OCI-LY7 (cell line): Measurements from ENCODE around the gene EYS. TPM values are rescaled to one million over a fixed set of nuclear protein-coding genes. Genes with fewer than 3 reads are reported as not detected.

Source experiments
- BruUV-seq: library from RNA; stranded (reverse); fragments of 400-500 nt; replicated peaks from 2 replicates; lab custom pipeline; 2021; lab: Mats Ljungman, UMichigan
- CTCF ChIA-PET: fragments of 300-600 bp; sonication (Branson Sonifier 250); formaldehyde crosslinking; loops from one replicate; lab custom pipeline; 2022; ENCODE audit warnings: antibody characterized with exemption; ENCODE audit not compliant: unreplicated experiment; lab: Charles Lee
- POLR2A ChIA-PET: fragments of 300-600 bp; sonication (Branson Sonifier 250); formaldehyde crosslinking; loops from one replicate; lab custom pipeline; 2022; ENCODE audit warnings: antibody characterized with exemption; lab: Charles Lee
- DNase-seq: peaks from one replicate; pipeline ENCODE4 v3.0.0-alpha.2; 2015; ENCODE audit warnings: low spot score
- H2AFZ ChIP-seq: fragments of 200-600 bp; sonication (generic), shearing (Covaris generic); 2 replicates; pipeline ENCODE4 v1.6.1; 2014; ENCODE audit warnings: mild to moderate bottlenecking, antibody characterized with exemption, low read length, moderate library complexity
- H3K27ac ChIP-seq: fragments of 200-600 bp; sonication (generic); 2 replicates; pipeline ENCODE4 v1.5.1; 2014; ENCODE audit warnings: mixed run types, low read depth, mild to moderate bottlenecking, moderate library complexity, low read length, inconsistent platforms; ENCODE audit not compliant: poor library complexity, severe bottlenecking
- H3K36me3 ChIP-seq: fragments of 200-600 bp; sonication (generic); 2 replicates; pipeline ENCODE4 v1.6.1; 2014; ENCODE audit warnings: mild to moderate bottlenecking, antibody characterized with exemption, low read length, moderate library complexity, mixed read lengths; ENCODE audit not compliant: insufficient read depth
- H3K4me1 ChIP-seq: fragments of 200-600 bp; sonication (generic); 2 replicates; pipeline ENCODE4 v1.5.1; 2014; ENCODE audit warnings: mild to moderate bottlenecking, low read length; ENCODE audit not compliant: insufficient read depth, poor library complexity, severe bottlenecking
- H3K4me2 ChIP-seq: fragments of 200-600 bp; sonication (generic); 2 replicates; pipeline ENCODE4 v1.6.1; 2014; ENCODE audit warnings: mild to moderate bottlenecking, low read length
- H3K4me3 ChIP-seq: fragments of 200-600 bp; sonication (generic); 2 replicates; pipeline ENCODE4 v1.5.1; 2014; ENCODE audit warnings: mild to moderate bottlenecking, low read depth, low read length; ENCODE audit not compliant: poor library complexity, severe bottlenecking
- H3K79me2 ChIP-seq: fragments of 200-600 bp; sonication (generic); 2 replicates; pipeline ENCODE4 v1.6.1; 2016; ENCODE audit warnings: low read depth, mild to moderate bottlenecking, low read length, moderate library complexity, mixed read lengths; ENCODE audit not compliant: insufficient read depth
- H3K9me2 ChIP-seq: fragments of 200-600 bp; sonication (generic); 2 replicates; pipeline ENCODE4 v1.6.1; 2016; ENCODE audit warnings: mild to moderate bottlenecking, low read length, mixed read lengths; ENCODE audit not compliant: insufficient read depth
- H3K9me3 ChIP-seq: fragments of 200-600 bp; sonication (generic); 2 replicates; pipeline ENCODE4 v1.6.1; 2014; ENCODE audit warnings: mild to moderate bottlenecking, mixed run types, low read length, mixed read lengths
- H4K20me1 ChIP-seq: fragments of 200-600 bp; sonication (generic); 2 replicates; pipeline ENCODE4 v1.6.1; 2014; ENCODE audit warnings: mild to moderate bottlenecking, antibody characterized with exemption, low read length, moderate library complexity, mixed read lengths; ENCODE audit not compliant: insufficient read depth
- EZH2phosphoT487 ChIP-seq: fragments of 200-600 bp; sonication (generic); IDR thresholded peaks from 2 replicates; pipeline ENCODE4 v1.6.1; 2018; ENCODE audit warnings: low read depth, borderline replicate concordance, mild to moderate bottlenecking, mixed run types, antibody characterized with exemption, low read length, moderate library complexity, mixed read lengths
- intact Hi-C: fragments of 100-400 bp; cut with micrococcal nuclease; formaldehyde crosslinking; loops from one replicate; pipeline ENCODE4 v1.10.0; 2022; ENCODE audit not compliant: unreplicated experiment
- total RNA-seq, 2 experiments: library from RNA; depleted of rRNA in 1 of 2; stranded (reverse); fragments of >200 nt in 1 of 2; shearing (Covaris generic) in 1 of 2; gene quantifications; 2 replicates each; pipeline ENCODE4 v1.2.3, GENCODE V29; 2014 to 2022
- TF ChIP-seq, protein P1 (sequence below): fragments of 200-600 bp; sonication (generic); conservative IDR thresholded peaks from 2 replicates; pipeline ENCODE4 v1.5.1; 2014; ENCODE audit warnings: mild to moderate bottlenecking, antibody characterized with exemption, low read length, moderate library complexity, mixed read lengths

The EYS gene
- total RNA-seq, 2 experiments from 2014 or later: not detected

DNA sequence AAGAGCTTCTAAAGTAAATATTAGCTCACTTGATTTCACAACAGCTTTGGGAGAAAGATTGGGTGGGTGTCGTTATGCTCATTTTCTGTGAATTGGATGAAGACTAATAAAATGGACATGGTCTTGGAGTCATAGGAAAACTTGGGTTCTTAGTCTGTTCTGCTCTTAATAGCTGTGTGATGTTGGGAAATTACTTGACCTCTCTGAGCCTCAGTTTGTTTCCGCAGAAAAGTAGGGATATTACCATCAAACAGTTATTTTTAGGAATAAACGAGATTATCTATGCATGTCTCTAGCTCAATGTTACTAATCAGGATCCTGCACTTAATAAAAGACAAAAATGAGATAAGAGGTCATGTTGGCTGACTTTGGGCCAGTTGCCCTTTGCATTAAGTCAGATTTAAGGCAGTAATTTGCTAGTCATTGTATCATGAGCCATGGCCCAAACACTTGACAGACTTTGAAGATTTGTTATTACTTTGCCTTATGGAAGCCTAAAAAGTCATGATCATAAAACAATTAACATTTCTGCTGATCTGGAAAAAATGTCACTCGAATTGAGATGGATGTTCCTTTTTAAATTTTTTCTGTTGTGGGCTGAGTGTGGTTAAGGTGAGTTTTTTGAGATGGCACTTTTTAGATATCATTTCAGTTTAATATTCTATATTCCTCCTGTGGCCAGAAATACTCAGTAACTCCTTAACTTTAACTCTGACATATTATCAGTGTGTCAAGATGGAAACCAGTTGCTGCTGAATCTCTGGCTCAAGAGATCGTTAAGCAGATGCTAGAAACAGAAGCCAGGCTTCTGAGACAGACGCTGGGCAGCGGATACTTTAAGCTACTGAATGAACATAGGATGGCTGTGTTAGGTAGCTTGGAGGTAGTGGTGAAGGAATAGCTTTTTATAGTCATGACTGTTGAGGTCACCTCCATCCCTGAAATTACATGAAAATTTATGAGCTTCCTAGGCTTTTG, 1779.8 kb downstream of the EYS start:
- Histone ChIP-seq H3K9me3 (no peaks in the 10 kb centered on the region), H2AFZ (no peak overlapping the region), H3K9me2 (no peaks in the 10 kb centered on the region), H3K36me3 (no peaks in the 10 kb centered on the region), H3K27ac (no peak overlapping the region), H3K79me2 (no peaks in the 10 kb centered on the region), H3K4me1 (no peaks in the 10 kb centered on the region), H3K4me2 (no peak overlapping the region), H4K20me1 (no peaks in the 10 kb centered on the region), H3K4me3 (no peak overlapping the region)
- ChIA-PET POLR2A (interaction anchor here (0.6 to 1.0 kb wide), 4 partner anchors 12 to 1766 kb away, joined by 3 to 4 read pairs (median 3); no protein-coding TSS in a partner anchor), CTCF (no interaction called here)
- intact Hi-C loops: no loop called here
- TF ChIP-seq, protein P1, sequence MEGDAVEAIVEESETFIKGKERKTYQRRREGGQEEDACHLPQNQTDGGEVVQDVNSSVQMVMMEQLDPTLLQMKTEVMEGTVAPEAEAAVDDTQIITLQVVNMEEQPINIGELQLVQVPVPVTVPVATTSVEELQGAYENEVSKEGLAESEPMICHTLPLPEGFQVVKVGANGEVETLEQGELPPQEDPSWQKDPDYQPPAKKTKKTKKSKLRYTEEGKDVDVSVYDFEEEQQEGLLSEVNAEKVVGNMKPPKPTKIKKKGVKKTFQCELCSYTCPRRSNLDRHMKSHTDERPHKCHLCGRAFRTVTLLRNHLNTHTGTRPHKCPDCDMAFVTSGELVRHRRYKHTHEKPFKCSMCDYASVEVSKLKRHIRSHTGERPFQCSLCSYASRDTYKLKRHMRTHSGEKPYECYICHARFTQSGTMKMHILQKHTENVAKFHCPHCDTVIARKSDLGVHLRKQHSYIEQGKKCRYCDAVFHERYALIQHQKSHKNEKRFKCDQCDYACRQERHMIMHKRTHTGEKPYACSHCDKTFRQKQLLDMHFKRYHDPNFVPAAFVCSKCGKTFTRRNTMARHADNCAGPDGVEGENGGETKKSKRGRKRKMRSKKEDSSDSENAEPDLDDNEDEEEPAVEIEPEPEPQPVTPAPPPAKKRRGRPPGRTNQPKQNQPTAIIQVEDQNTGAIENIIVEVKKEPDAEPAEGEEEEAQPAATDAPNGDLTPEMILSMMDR: no peak
- no peak for TF ChIP-seq EZH2phosphoT487
- no TSS peak for BruUV-seq
- no peak for DNase-seq

DNA sequence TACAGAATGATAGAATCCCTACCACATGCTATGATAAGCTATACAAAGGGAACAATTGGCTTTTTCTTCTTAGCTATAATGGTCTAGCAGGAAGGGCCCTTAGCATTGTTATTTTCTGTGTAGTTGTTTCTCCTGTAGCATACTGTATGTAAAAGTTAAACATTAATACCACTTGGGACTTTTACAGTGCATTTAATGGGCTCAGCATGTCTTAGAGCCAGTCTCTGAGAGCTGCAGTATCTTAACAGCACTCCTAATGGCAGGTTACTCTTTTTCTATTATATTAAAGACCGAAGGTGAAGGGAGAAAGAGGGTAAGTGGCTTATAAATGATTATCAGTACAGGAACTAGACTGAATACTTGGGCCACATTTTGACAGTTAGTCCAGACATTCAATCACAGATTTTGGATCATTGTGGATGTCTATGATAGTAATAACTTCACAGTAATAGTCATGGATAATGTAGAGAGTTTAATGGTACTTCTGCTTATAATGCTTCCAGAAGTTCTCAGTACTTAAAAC, 1780.7 kb downstream of the EYS start:
- Histone ChIP-seq H3K4me3 (no peak overlapping the region), H3K4me2 (no peak overlapping the region), H4K20me1 (no peaks in the 10 kb centered on the region), H3K79me2 (no peaks in the 10 kb centered on the region), H3K9me3 (no peaks in the 10 kb centered on the region), H3K4me1 (no peaks in the 10 kb centered on the region), H2AFZ (no peak overlapping the region), H3K36me3 (no peaks in the 10 kb centered on the region), H3K9me2 (no peaks in the 10 kb centered on the region), H3K27ac (no peak overlapping the region)
- POLR2A ChIA-PET: interaction anchor here (0.6 to 0.9 kb wide), 3 partner anchors 18 to 412 kb away, joined by 3 read pairs; no protein-coding TSS in a partner anchor
- no TSS peak for BruUV-seq
- TF ChIP-seq EZH2phosphoT487: no peak
- intact Hi-C loops: no loop called here
- no peak for DNase-seq
- CTCF ChIA-PET: no interaction called here

DNA sequence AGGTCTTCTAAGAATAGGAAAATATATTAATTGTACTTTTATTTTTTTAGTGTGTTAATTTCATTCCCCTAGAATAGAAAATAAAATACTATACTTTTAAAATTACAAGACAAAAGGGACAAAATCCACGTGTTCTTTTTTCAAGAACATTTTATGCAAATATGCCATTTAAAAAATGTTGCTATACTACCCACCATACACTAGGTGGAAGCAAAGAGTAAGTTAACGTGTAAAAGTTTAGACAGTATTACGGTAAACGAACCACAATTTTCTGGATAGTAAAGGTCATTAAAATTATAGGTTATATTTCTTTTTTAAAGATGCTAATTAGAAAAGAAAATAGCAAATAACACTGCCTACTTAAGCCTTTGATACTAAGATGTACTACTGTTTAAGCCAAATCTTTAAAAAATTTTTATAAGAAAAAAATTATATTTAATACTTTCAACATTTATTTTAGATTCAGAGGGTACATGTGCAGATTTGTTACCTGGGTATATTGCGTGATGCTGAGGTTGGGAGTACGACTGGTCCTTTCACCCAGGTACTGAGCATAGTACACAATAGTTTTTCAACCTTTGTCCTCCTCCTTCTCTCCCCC, 1783.8 kb downstream of the EYS start:
- DNase-seq: peak; percentile 56
- POLR2A ChIA-PET: interaction anchor here (0.5 kb wide), 1 partner anchor 60 kb away, joined by 3 read pairs; no protein-coding TSS in a partner anchor
- Histone ChIP-seq H3K4me1 (no peaks in the 10 kb centered on the region), H3K36me3 (no peaks in the 10 kb centered on the region), H3K4me2 (no peak overlapping the region), H3K79me2 (no peaks in the 10 kb centered on the region), H3K9me2 (no peaks in the 10 kb centered on the region), H3K9me3 (no peaks in the 10 kb centered on the region), H4K20me1 (no peaks in the 10 kb centered on the region), H3K27ac (no peak overlapping the region), H2AFZ (no peak overlapping the region), H3K4me3 (no peak overlapping the region)
- TF ChIP-seq, protein P1: peak; percentile 86
- no peak for TF ChIP-seq EZH2phosphoT487
- CTCF ChIA-PET: no interaction called here
- intact Hi-C loops: loop anchor here (2.0 kb wide), 1 partner anchor 408 kb away; no protein-coding TSS in a partner anchor
- no TSS peak for BruUV-seq
